Stimulated activated CD8-positive, alpha-beta memory T cell treated with anti-CD3 and anti-CD28 coated beads, Interleukin-7, amount 100 ng/mL, for 48 hours (primary cell): Measurements from ENCODE around the gene EPB41L1.

Experiments used
- DNase-seq, 2 donors: peaks; one replicate each; pipeline ENCODE4 v3.0.0-alpha.2; 2020; ENCODE audit warnings: low read depth in 1 of 2; ENCODE audit errors: extremely low read depth in 1 of 2

EPB41L1 gene

DNA sequence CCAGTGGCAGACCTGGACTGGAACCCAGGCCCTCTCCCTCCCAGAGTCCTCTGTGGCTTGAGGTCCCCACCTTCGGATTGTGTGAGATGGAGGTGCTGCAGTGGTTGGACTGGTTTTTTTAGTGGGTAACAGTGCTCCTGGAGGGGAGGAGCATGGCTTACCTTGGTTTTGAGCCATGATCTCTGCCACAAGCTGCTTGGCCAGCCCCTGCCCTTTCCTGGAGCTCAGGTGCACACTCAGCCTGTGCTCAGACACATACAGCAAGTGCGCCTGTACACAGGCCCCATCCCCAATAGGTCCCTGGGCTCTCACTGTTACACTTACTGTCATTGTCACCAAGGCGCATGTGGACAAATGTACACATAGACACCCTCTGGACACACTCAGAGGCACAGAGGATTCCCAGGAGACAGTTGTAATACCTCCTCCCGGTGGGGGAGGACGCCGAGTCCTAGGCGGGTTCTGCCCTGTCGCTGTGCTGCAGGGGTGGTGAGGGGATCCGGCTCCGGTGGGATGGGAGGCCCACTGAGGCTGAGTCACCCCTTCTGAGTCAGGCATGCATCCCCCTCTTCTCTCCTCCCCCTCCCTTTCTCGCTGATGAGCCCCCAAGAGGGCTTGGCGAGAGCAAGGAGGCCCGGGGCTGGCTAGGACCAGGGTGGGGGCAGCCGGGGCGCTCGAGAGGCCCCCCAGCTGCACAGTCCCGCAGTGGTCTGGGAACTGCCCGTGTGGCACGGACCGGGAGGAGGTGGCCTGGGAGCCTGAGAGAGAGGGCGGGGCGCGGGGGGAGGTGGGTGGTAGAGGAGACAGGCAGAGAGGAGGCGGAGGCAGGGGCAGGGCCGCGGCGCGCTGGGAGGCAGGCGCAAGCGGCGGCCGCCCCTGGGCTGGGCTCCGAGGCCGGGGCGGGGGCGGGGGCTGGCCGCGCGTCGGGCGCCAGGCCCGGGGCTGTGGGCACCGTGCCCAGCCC is 522 bp upstream of the EPB41L1 start:
- peak; percentile 14 to 16 for DNase-seq

DNA sequence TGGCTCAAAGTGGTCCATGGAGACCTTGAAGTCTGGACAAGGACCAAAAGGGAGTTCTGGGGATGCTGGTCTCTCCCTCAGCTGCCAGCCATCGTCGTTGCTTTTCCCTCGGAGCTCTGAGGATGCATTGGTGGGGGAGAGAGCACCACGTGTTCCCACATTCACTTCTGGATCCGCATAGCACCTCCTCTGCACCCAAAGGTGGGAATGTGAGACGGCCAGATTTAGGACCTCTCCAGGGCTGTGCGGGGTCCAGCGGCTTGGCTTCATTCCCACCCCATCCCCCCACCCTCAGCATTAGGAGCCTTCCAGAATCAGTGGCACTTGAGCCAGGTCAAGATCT is 1.1 kb downstream of the EPB41L1 start:
- DNase-seq, result no peak

DNA sequence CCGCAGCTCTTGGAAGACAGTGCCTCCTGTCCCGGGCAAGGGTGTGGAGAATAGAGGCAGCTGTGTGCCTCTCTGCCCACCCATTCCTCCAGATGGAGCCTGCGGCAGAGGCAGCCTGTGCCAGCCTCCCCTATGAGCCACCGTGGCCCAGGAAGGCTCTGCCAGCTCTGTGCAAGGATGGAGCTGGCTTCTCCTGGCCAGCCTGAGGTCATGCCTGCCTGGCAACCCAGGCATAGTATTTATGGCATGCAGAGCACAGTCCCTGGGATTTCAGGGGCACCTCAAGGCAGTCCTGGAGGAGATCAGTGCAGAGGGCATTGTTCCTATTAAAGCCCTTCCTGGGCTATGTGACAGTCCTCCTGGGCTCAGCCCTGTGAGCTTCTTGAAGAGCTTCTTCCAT is 1.5 kb downstream of the EPB41L1 start:
- no peak for DNase-seq

DNA sequence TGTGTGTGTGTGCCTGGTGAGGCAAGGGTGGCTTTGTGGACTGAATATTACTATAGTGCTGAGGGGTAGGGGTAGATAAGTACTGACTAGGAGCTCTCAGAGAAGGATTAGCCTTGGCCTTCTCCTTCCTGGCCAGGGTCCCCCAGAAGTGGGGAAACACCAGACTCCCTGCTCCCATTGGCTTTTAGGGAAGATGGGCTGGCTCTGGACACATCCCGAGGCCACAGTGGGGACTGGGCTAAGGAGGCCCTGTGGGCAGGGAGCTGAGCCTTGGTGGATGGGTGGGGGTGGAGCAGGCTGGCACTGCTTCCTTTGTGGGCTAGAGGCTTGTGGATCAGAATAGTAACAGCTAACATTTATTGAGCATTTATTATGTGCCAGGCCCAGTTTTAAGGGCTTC is 3.1 kb downstream of the EPB41L1 start:
- no peak for DNase-seq

DNA sequence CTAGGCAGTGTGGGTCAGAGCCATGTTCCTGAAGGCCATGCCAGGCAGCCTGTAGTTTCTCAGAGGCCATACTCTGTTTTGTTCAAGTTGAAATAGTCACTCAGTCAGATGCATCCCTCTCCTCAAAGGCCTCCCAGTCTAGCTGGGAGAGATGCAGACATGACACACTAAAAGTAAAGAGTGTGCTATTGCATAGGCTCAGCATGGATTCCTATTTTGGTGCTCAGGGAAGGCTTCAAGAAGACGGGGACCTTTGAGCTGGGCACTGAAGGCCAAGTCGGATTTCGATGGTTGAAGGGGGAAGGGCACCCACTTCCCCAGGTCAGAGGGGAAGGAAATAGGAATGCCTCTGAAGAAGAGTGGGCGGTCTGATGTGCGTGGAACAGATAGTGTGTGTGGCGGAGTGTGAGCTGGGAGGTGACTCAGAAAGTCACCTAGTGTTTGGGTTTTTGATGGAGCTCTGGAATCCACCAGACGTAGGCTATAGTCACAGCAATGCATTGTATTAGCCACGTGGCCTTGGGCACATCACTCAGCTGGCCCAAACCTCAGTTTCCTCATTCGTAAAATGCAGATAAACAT is 3.7 kb downstream of the EPB41L1 start:
- no peak for DNase-seq

DNA sequence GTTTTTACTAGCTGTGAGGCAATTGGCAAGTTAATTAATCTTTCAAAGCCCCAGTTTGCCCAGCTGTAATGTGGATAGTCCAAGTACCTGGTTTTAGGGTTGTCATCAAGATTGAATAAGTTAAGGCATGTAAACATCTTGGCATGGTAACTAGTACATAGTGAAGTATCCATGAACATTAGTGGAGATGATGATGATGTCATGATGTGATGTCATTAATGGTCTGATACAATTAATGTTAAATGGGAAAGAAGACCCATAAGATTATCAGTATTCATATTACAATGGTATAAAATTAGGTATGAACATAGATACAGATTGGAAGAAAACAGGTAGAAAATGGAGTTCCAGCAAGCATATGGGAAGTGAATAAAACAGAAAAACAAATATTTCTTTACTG is 5.3 kb downstream of the EPB41L1 start:
- DNase-seq, result no peak

DNA sequence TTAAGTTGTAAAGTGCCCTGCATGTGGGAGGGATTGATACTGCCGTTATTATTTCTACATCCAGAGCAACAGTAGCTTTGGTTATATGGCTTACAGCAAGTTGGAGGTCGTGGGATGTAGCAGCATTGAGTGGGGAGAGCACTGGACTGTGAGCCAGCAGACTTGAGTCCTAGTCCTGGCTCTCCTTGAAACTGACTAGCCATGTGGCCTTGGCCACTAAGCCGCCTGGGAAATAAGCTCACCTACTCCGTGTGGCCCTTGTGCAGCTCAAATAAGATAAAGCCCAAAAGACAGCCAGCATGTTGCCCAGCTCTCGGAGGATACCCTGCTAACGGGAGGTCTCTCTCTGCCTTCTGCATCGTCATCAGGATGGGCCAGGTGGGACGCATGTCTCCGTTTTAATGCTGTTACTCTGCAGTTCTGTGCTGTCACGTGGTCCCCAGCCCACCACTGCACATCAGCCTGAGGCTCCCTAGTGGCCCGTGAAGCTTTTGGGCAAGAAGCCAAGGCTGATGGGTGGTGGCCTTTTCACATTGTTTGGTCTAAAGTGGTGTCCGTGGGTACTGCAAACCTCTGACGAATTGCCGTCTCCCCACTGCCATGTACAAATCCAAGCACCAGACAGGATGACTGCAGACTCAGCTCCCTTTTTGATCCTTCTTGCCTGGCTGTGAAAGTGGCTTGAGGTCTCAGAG is 7.9 kb downstream of the EPB41L1 start:
- no peak for DNase-seq

DNA sequence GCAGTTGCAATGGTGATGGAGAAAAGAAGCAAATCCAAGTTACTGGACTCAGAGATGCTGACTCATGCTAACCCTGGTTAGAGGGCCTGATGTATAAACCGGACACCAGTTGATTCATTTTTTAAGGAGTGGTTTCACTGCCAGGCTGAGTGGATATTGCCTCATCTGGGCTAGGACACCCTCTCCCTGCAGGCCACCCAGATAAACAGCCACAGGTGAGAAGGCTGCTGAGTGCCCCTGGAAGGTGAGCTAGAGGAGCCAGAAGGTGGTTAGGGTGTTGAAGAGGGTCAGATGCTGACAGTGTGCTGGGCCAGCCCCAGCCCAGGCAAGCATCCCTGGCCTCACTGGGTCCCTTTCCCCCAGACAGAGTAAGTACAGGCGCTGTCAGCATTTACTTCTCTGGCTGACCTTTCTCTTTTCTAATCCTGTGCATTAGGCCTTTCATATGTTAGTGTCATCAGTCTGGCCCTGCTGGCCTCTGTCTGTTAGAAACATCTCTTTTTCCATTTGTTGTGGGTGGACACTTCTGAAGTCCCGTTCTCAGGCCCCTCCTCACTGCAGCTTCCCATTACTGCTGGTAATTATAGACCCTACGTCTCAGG is 13.5 kb downstream of the EPB41L1 start:
- DNase-seq, result no peak

DNA sequence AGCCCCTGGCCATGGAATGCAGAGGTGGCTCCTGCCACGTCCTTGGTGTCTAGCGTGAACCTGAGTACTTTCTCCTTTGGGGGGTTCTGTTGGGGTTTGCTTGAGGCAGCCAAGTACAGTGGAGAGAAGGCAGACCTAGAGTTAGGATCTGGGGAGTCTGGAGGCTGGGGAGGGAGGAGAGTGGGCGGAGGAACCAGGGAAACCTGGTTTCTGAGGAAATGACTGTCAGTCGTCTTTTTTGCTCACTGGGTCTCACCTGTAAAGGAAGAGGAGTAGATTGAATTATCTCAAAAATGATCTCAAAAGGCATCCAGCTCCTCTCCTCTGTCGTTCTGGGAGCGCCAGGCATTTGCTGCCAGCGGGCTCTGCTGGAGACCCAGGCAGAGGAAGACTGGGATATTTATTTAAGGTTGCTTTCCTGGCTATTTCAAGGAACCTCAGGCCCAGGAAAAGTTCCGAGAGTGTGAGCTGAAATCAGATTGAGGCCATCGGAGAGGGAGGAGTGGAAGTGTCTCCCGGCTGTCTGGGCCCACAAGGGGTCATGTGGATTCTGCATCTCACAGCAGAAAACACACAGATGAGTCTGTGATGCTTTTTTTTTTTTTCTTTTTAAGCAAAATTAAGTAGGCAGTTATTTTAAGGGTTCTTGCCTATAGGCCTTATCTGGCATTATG is 16.1 kb downstream of the EPB41L1 start:
- DNase-seq, result no peak

DNA sequence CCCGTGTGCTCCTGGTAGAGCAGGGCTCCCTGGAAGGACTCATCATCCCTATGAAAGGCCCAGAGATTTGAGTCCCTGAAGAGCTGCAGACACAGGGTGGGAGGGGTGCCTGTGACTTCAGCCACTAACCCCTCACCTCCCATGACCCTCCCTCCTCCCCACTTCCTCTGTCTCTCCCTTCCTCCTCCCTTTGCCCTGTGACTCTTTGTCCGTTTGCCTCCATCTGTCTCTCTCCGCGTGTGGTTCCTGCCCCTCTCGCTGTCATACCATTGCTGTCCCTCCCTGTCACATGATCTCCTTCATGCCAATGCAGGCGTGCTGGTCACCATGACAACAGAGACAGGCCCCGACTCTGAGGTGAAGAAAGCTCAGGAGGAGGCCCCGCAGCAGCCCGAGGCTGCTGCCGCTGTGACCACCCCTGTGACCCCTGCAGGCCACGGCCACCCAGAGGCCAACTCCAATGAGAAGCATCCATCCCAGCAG is 19.0 kb downstream of the EPB41L1 start:
- DNase-seq, result no peak

DNA sequence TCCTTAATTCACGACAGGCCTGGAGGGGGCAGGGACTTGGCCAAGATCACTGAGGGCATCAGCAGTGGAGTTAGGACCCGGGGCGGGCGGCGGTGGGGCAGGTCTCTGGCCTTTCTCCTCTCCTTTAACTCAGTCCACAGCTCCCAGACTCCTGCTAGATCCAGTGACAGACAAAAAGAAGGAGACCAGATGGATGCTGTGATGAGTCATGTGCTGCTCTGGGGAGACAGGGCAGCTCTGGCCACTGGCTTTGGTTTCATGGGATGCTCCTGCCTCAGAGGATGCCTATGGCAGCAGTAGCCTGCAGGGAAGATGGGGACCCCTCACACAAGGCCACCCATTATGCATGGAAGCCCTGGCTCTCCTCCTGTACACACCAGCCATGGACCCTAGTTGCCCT is 20.5 kb downstream of the EPB41L1 start:
- DNase-seq, result no peak

DNA sequence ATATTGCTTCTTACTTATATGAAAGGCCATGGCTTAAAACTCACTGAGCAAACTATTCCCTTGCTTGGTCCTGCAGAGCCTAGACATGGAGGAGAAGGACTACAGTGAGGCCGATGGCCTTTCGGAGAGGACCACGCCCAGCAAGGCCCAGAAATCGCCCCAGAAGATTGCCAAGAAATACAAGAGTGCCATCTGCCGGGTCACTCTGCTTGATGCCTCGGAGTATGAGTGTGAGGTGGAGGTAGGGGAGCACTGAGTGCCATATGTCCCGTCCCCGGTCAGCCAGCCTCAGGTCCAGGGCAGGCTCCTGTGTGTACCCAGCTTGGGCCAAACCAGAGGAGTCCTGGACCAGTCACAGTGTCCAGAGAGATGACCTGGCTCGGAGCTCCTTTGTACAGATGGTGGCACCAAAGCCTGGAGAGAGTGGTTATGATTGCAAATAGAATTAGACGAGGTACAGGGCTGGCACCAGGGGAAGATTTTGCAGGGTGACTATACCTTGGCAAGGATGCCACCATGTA is 21.0 kb downstream of the EPB41L1 start:
- no peak for DNase-seq

DNA sequence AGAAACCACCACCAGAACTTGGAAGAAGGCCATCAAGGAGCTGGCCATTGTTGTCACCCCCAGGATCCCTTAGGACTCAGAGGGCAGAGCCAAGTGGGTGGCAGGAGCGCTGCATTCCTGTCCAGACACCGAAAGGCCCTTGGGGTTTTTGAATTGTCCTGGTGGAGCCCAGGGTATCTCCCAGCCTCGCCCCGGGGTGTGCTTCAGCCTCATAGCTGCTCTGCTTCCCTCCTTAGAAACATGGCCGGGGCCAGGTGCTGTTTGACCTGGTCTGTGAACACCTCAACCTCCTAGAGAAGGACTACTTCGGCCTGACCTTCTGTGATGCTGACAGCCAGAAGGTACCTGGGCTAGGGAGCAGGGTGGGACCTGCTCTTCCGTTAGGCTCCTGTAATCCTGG is 23.2 kb downstream of the EPB41L1 start:
- DNase-seq, result no peak

DNA sequence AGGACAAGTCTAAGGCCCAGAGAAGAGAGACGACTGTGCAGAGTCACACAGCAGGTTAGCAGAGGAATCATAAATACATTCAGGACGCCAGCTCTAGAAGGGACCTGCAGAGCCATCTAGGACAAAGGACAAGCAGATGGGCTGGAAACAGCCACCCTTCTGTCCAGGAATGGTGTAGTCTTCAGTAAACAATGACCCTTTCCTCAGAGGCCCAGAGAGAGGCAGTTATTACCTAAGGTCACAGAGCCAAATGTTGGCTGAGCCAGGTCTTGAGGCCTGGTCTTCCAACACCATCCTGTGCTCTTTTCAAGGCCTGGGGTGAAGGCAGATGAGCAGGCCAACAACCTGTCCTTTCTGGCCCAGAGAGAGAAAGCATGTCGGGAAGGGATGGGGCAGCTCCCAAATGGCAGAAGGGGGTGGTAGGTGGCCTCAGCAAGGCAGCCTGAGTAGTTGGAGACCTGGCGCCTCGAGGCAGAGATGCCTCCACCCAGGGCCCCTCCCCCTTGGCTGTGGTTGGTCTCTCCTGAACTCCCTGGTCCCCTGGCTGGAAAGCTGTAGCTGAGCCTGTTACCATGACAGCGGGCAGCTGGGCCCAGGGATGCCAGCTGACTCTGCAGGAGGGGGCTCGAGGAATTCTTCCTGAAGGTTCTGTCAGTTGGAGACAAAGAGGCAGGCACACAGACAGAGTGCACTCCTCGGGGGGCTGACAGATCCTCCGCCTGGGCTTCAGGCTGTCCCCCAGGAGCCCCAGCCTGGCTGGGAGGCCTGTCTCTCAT is 24.8 kb downstream of the EPB41L1 start:
- no peak for DNase-seq

DNA sequence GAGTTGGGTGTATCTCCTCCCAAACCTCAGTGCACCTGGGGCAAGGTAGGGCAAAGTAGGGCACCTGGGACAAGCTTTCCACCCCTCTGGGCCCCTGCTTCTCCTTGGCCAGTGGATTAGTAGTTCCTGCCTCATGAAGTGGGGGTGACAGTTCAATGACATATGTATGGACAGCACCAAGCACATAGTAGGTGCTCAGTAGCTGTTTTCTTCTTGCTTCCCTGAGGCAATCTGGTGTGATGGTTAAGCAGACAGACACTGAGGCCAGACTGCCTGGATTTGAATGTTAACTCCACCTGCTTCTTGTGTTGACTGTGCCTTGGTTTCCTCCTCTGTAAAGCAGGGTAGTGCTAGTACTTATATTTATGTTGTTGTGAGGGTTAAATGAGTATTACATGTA is 25.8 kb downstream of the EPB41L1 start:
- no peak for DNase-seq

DNA sequence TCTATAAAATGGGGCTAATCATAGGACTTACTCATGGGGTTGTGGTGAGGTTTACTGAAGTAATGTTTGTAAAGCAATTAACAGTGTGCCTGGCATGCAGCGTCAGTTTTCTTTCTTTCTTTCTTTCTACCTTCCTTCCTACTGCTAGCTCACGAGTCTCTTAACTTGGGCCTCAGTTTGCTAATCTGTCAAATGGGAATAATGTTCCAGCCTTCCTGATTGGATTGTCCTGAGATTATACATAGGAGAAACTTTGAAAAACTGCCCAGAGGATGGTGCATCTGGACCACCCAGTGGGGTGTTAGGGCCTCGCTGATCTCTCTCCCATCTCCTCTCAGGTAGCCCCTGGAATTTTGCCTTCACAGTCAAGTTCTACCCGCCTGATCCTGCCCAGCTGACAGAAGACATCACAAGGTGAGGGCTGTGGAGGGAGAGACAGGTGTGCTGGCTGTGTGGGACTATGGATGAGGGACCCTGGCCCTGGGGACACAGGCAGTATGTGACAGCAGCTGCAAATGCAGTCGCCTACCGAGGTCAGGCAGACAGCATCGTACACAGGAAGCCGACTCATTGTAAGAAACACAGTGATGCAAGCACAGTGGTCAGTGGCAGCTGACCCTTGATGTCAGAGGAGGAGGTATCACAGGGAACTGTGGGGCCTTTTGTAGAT is 27.5 kb downstream of the EPB41L1 start:
- DNase-seq, result no peak

DNA sequence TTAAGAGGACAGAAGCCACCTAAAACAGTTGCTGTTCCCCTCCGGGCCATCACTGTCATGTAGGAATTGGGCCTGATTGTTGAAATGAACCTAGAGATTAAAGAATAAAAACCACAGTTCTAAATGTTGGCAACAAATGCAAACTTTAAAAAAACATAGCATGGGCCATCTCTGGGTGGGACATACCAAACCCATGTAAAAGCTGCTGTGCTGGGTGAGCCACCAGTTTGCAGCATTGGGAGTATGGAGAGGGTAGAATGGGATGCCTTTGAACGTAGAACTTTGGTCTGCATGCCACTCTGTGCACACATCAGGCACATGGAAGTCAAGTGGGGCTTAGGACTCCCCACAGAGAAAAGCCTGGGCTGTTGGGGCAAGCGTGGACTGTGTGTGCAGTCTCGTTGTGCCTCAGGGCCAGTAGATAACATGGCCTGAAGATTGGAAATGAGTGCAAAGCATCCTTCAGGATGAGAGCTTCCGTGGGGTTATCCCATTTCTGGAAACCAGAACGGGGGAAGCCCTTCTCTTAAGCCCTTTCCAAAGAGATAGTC is 28.1 kb downstream of the EPB41L1 start:
- DNase-seq, result no peak

DNA sequence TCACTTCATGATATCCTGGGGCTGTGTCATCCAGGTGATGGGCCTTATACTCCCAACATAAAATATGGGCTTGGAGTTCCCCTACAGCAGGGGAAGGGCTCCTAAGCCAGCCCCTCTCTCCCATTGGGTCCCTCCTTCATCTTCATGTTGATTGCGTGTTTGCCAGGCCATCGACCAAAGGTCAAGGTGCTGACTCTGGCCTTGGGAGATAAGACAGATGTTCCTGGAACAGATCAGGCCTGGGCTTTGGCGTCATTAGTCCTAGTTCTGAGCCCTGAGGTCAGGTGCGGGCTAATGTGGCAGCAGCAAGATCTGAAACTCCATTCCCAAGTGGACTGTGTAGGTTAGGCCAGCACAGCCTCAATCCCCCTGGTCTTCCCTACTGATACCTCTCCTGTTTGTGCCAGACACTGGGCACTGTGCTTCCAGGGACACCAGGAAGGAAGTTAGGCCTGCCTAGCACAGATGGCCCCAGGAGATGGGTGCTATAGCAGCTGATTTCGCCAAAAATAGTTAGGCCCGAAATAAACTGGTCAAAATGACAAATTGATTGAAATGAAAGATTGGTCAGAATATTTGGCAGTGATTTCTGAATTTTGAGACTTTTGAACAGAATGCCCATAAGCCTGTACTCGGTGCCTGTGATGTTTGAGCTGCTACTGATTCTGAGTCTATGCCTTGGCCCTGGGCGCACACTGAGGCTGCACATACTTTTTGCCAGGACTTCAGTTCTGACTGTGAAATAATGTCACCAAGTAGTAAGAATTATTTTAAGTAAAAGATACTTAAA is 28.8 kb downstream of the EPB41L1 start:
- no peak for DNase-seq
